ENCODE results near the gene CXCL1.

DNA sequence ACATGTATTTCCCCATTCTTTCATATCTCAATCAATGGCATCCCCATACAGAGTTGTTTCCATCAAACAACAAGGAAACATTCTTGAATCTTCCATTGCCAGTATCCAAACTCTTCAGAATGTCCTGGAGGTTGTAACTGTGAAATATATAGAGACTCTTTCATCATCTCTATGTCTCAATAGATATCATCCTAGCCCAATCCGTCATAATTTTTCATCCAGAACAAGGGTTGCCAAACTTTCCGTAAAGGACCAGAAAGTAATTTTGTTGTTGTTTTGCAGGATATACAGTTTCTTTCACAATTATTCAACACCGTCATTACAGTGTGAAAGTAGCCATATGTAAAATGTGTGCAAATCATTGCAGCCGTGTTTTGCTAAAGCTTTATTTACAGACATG is 47.9 kb upstream of the CXCL1 start:
- TF ChIP-seq, protein P1, sequence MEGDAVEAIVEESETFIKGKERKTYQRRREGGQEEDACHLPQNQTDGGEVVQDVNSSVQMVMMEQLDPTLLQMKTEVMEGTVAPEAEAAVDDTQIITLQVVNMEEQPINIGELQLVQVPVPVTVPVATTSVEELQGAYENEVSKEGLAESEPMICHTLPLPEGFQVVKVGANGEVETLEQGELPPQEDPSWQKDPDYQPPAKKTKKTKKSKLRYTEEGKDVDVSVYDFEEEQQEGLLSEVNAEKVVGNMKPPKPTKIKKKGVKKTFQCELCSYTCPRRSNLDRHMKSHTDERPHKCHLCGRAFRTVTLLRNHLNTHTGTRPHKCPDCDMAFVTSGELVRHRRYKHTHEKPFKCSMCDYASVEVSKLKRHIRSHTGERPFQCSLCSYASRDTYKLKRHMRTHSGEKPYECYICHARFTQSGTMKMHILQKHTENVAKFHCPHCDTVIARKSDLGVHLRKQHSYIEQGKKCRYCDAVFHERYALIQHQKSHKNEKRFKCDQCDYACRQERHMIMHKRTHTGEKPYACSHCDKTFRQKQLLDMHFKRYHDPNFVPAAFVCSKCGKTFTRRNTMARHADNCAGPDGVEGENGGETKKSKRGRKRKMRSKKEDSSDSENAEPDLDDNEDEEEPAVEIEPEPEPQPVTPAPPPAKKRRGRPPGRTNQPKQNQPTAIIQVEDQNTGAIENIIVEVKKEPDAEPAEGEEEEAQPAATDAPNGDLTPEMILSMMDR (IDR thresholded peaks at IDR 0.05; ENCODE audit: borderline replicate concordance, extremely low read depth, low read length, poor library complexity, severe bottlenecking), result no peak
- TF ChIP-seq EZH2 (IDR thresholded peaks at IDR 0.05; ENCODE audit: borderline replicate concordance, low read depth, low read length, severe bottlenecking), result no peak
